HepG2 (cell line): ENCODE data around the gene INO80B. TPM values are rescaled to one million over a fixed set of nuclear protein-coding genes. Genes with fewer than 3 reads are reported as not detected.

Source experiments
- ARID5B ChIP-seq: IDR thresholded peaks from 2 replicates; pipeline ENCODE4 v1.4.0; 2020; ENCODE audit warnings: mild to moderate bottlenecking, missing genetic modification reagents
- BCL6 ChIP-seq: IDR thresholded peaks from 2 replicates; pipeline ENCODE4 v1.6.1; 2016; ENCODE audit warnings: missing genetic modification reagents, missing compliant biosample characterization
- CAMTA2 ChIP-seq: sonication (generic); formaldehyde crosslinking; IDR thresholded peaks from 2 replicates; pipeline ENCODE4 v1.4.0; 2020; ENCODE audit warnings: mild to moderate bottlenecking, missing genetic modification reagents, borderline replicate concordance
- CREM ChIP-seq, 2 experiments: sonication (generic) in 1 of 2; formaldehyde crosslinking in 1 of 2; IDR thresholded peaks; 2 replicates each; pipeline versions ENCODE4 v1.4.0 to v1.6.1; 2016 to 2020; ENCODE audit warnings: antibody characterized with exemption in 1 of 2, mild to moderate bottlenecking in 1 of 2, missing genetic modification reagents in 1 of 2
- HIC2 ChIP-seq: sonication (generic); formaldehyde crosslinking; IDR thresholded peaks from 2 replicates; pipeline ENCODE4 v1.9.0; 2022; ENCODE audit warnings: low read depth, missing genetic modification reagents
- HNF4G ChIP-seq, 2 experiments: sonication (generic) in 1 of 2; formaldehyde crosslinking in 1 of 2; IDR thresholded peaks; 2 replicates each; pipeline versions ENCODE4 v1.4.0 to v1.6.1; 2011 to 2020; ENCODE audit warnings: borderline replicate concordance in 2 of 2, low read depth in 2 of 2, mild to moderate bottlenecking in 2 of 2, low read length in 1 of 2, missing genetic modification reagents in 1 of 2, moderate library complexity in 1 of 2
- HNRNPK ChIP-seq: fragments of 200-400 bp; formaldehyde crosslinking; IDR thresholded peaks from 2 replicates; pipeline ENCODE4 v1.6.1; 2018; ENCODE audit warnings: low read length, low read depth, moderate library complexity, mild to moderate bottlenecking; ENCODE audit not compliant: poor library complexity, severe bottlenecking
- LBX2 ChIP-seq: sonication (generic); formaldehyde crosslinking; IDR thresholded peaks from 2 replicates; pipeline ENCODE4 v1.5.0; 2020; ENCODE audit warnings: missing genetic modification reagents, mild to moderate bottlenecking, borderline replicate concordance
- PRPF4 ChIP-seq: fragments of 200-400 bp; formaldehyde crosslinking; IDR thresholded peaks from 2 replicates; pipeline ENCODE4 v1.6.1; 2016; ENCODE audit warnings: low read length, low read depth; ENCODE audit not compliant: poor library complexity, severe bottlenecking
- REPIN1 ChIP-seq: sonication (generic); formaldehyde crosslinking; IDR thresholded peaks from 2 replicates; pipeline ENCODE4 v1.8.0; 2022; ENCODE audit warnings: missing genetic modification reagents, low read depth, mild to moderate bottlenecking, borderline replicate concordance
- RFXAP ChIP-seq: sonication (generic); formaldehyde crosslinking; IDR thresholded peaks from 2 replicates; pipeline ENCODE4 v1.4.0; 2020; ENCODE audit warnings: missing genetic modification reagents, borderline replicate concordance
- SAP130 ChIP-seq: IDR thresholded peaks from 2 replicates; pipeline ENCODE4 v1.6.1; 2016; ENCODE audit warnings: low read depth
- THAP7 ChIP-seq: sonication (generic); formaldehyde crosslinking; IDR thresholded peaks from 2 replicates; pipeline ENCODE4 v1.8.1; 2023; ENCODE audit warnings: mild to moderate bottlenecking, missing genetic modification reagents
- TP53 ChIP-seq: sonication (generic); formaldehyde crosslinking; conservative IDR thresholded peaks from 2 replicates; pipeline ENCODE4 v1.4.0; 2020; ENCODE audit warnings: missing genetic modification reagents
- ZBTB14 ChIP-seq: sonication (generic); formaldehyde crosslinking; IDR thresholded peaks from 2 replicates; pipeline ENCODE4 v1.4.0; 2020; ENCODE audit warnings: missing genetic modification reagents
- ZNF510 ChIP-seq: sonication (generic); formaldehyde crosslinking; IDR thresholded peaks from 2 replicates; pipeline ENCODE4 v1.4.0; 2020; ENCODE audit warnings: low read depth, mild to moderate bottlenecking, missing genetic modification reagents
- ZNF589 ChIP-seq: sonication (generic); formaldehyde crosslinking; conservative IDR thresholded peaks from 2 replicates; pipeline ENCODE4 v1.8.0; 2022; ENCODE audit warnings: mild to moderate bottlenecking, moderate library complexity, missing genetic modification reagents
- ZNF724P ChIP-seq: sonication (generic); formaldehyde crosslinking; IDR thresholded peaks from 2 replicates; pipeline ENCODE4 v1.8.0; 2022; ENCODE audit warnings: missing genetic modification reagents, borderline replicate concordance
- ZSCAN25 ChIP-seq: sonication (generic); formaldehyde crosslinking; IDR thresholded peaks from 2 replicates; pipeline ENCODE4 v1.8.0; 2022; ENCODE audit warnings: mild to moderate bottlenecking, missing genetic modification reagents
- polyA plus RNA-seq, 8 experiments: library from polyadenylated mRNA; depleted of rRNA in 3 of 8; stranded (reverse) in 7 of 8; unstranded in 1 of 8; fragments of >200 nt; fragmentation: Illumina TruSeq in 4 of 8; extraction: Trizol in 4 of 8; gene quantifications; 2 replicates each; pipeline versions ENCODE4 v1.2.1 to v1.2.3, GENCODE V29; 2011 to 2016; ENCODE audit warnings: low read depth in 4 of 8, missing spikeins in 1 of 8, mixed read lengths in 1 of 8; ENCODE audit not compliant: insufficient read depth in 1 of 8
- total RNA-seq, 5 experiments: library from RNA; depleted of rRNA; stranded (reverse); fragments of >200 nt; fragmentation: Illumina TruSeq; extraction: Trizol; gene quantifications; 2 replicates each; pipeline ENCODE4 v1.2.3, GENCODE V29; 2016; ENCODE audit warnings: low read depth in 1 of 5

INO80B gene
- total and polyA plus RNA-seq, 2 of the 13 experiments (the other 11 are each of a cell fraction or from before 2014, with no cell fraction given), result 6.2 to 14.5 TPM

GRCh38 chr2:74488643-74489481 is 34.0 kb downstream of the INO80B start (continued):
- TF ChIP-seq CREM (IDR thresholded peaks at IDR 0.05), result peak; percentile 94
- no peak for TF ChIP-seq CREM (CRISPR knock-in tag; IDR thresholded peaks at IDR 0.05)
- TF ChIP-seq REPIN1 (CRISPR knock-in tag), result peak; percentile 99
- TF ChIP-seq ZBTB14, result no peak
- no peak for TF ChIP-seq PRPF4
- no peak for TF ChIP-seq HIC2 (CRISPR knock-in tag)
- no peak for TF ChIP-seq TP53 (CRISPR knock-in tag)
- TF ChIP-seq ZSCAN25 (CRISPR knock-in tag), result peak; percentile 79
- TF ChIP-seq HNF4G (IDR thresholded peaks at IDR 0.05; ENCODE audit: borderline replicate concordance, low read depth, low read length), result peak; percentile 95
- TF ChIP-seq HNF4G (CRISPR knock-in tag; IDR thresholded peaks at IDR 0.05; ENCODE audit: borderline replicate concordance, low read depth), result peak; percentile 57; the same call in 1 of the 2 replicates
- no peak for TF ChIP-seq CAMTA2 (CRISPR knock-in tag)
- peak; percentile 35; the same call in 1 of the 2 replicates for TF ChIP-seq RFXAP (CRISPR knock-in tag)
- peak; percentile 95; the same call in 1 of the 2 replicates for TF ChIP-seq ZNF589
- no peak for TF ChIP-seq HNRNPK
- peak; percentile 88 for TF ChIP-seq BCL6
- no peak for TF ChIP-seq THAP7 (CRISPR knock-in tag)
- TF ChIP-seq LBX2, result no peak
- TF ChIP-seq ZNF724P (CRISPR knock-in tag), result no peak
- no peak for TF ChIP-seq ZNF510 (CRISPR knock-in tag)
- peak; percentile 91 for TF ChIP-seq ARID5B (CRISPR knock-in tag)
- peak; percentile 62 for TF ChIP-seq SAP130 (CRISPR knock-in tag)
